ENCODE data around the gene PLA2G7. TPM values are rescaled to one million over a fixed set of nuclear protein-coding genes. Genes with fewer than 3 reads are reported as not detected.
A peak's percentile ranks its signal among the peaks of the same experiment; 100 is the strongest.
"Not testable (repeated sequence)": the region's sequence is repeated elsewhere in the genome, so short reads cannot be mapped to it uniquely, and the experiment has no call there.

The PLA2G7 gene
- total and polyA plus RNA-seq, 8 donors, result 0.09 to 8.1 (median 0.18) TPM; not detected in 2

DNA sequence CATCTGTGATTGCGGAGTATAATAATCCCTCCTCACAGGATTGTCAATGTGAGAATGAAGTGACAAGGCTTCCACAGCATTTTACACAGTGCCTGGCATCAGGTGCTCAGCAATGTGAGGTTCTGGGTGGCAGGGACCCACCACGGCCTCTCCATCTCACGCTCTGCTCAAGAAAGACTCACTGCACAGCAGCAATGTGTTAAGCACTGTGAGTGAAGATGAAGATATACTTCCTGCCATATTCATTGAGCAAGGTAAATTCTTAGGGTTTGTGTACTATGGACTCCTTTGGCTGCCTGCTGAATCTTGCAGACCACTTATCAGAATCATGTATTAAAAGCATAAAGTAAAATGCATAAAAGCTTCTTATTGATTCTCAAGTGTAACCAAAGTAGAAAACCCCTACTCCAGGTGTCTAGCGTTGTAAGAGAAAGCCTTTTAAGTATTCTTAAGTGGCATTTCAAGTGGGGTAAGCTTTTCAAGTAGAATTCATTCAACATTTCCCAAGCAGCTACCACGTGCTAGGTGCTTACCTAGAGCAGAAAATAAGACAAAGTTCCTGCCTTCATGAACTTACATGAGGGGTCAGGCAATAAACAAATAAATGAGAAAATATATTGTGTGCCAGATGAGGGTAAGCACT lies 41.0 kb upstream of the PLA2G7 start:
- DNase-seq (no peak), ATAC-seq (no peak), FAIRE-seq (no peak)
- Histone ChIP-seq H3K27ac (no peak overlapping the region), H3K4me1 (no peaks in the 10 kb centered on the region), H3K9me3 (no peaks in the 10 kb centered on the region), H3K4me3 (no peak overlapping the region), H3K27me3 (no peaks in the 10 kb centered on the region), H3K36me3 (no peaks in the 10 kb centered on the region)
- intact Hi-C loops (cut with DNase I), result no loop called here
- 90 to 96% methylated on average over 5 of the region's 5 CpGs for WGBS, 2 donors
- TF ChIP-seq, protein P1, sequence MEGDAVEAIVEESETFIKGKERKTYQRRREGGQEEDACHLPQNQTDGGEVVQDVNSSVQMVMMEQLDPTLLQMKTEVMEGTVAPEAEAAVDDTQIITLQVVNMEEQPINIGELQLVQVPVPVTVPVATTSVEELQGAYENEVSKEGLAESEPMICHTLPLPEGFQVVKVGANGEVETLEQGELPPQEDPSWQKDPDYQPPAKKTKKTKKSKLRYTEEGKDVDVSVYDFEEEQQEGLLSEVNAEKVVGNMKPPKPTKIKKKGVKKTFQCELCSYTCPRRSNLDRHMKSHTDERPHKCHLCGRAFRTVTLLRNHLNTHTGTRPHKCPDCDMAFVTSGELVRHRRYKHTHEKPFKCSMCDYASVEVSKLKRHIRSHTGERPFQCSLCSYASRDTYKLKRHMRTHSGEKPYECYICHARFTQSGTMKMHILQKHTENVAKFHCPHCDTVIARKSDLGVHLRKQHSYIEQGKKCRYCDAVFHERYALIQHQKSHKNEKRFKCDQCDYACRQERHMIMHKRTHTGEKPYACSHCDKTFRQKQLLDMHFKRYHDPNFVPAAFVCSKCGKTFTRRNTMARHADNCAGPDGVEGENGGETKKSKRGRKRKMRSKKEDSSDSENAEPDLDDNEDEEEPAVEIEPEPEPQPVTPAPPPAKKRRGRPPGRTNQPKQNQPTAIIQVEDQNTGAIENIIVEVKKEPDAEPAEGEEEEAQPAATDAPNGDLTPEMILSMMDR (IDR thresholded peaks at IDR 0.05), result no peak

DNA sequence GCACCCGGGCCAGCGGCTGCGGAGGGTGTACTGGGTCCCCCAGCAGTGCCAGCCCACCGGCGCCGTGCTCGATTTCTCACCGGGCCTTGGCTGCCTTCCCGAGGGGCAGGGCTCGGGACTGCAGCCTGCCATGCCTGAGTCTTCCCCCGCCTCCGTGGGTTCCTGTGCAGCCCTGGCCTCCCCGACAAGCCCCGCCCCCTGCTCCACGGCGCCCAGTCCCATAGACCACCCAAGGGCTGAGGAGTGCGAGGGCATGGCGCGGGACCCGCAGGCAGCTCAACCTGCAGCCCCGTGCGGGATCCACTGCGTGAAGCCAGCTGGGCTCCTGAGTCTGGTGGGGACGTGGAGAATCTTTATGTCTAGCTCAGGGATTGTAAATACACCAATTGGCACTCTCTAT lies 39.6 kb upstream of the PLA2G7 start:
- H3K4me3 ChIP-seq; H3K27me3 ChIP-seq; H3K27ac ChIP-seq; intact Hi-C loops (cut with DNase I); H3K4me1 ChIP-seq; FAIRE-seq; H3K36me3 ChIP-seq; ATAC-seq; H3K9me3 ChIP-seq: not testable (repeated sequence)
- 95 to 96% methylated on average over 16 to 24 of the region's 24 CpGs for WGBS, 2 donors
- DNase-seq, result peak in 2 of 6 donors; percentile 22 to 67

DNA sequence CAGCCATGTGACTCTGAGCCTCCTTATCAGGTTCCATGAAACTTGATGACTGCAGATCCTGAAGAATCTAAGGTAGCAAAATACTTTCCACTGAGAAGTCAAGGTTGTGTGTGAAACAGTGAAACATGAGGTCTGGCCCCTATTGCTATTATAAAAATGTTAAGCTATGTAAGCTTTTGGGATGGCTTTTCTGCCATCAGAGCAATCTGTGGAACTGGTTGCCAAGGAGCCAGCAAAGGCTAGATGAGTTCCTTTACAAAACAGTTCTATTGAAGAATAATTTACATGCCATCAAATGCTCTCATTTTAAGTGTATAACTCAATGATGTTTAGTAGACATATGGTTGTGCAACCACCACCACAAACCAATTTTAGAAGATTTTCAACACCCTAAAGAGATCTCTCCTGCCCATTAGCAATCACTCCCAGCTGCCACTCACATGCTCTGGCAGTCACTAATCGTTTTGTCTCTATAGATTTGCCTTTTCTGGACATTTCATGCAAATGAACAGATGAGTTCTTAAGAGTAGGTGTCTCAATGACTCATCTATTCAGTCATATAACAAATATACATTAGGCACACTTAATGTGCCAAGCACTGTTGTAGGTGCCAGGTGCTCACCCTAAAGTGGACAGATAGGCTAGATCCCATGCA lies 38.2 kb upstream of the PLA2G7 start:
- WGBS, 2 donors, result 59 to 63% methylated on average over 1 of the region's 1 CpG

GRCh38 chr6:46772762-46773161 lies 37.6 kb upstream of the PLA2G7 start:
- Histone ChIP-seq H3K4me3 (no peak overlapping the region), H3K4me1 (no peaks in the 10 kb centered on the region), H3K27ac (peak overlapping the region in 1 of 4 donors; percentile 35), H3K36me3 (no peaks in the 10 kb centered on the region), H3K27me3 (no peaks in the 10 kb centered on the region), H3K9me3 (no peaks in the 10 kb centered on the region)
- intact Hi-C loops (cut with DNase I), result no loop called here
- no peak for FAIRE-seq
- peak in 3 of 4 donors; percentile 11 to 82 (median 81) for ATAC-seq
- WGBS, 2 donors, result 76 to 82% methylated on average over 2 of the region's 2 CpGs
- DNase-seq, result peak in 1 of 6 donors; percentile 56
- TF ChIP-seq, protein P1 (IDR thresholded peaks at IDR 0.05), result no peak

More for the DNA sequence above, 38.2 kb upstream of the PLA2G7 start:
- DNase-seq, result no peak
- TF ChIP-seq, protein P1 (IDR thresholded peaks at IDR 0.05), result no peak
- intact Hi-C loops (cut with DNase I), result no loop called here
- no peaks in the 10 kb centered on the region for H3K9me3 ChIP-seq
- H3K27ac ChIP-seq, result peak overlapping the region in 1 of 4 donors; percentile 35
- ATAC-seq, result peak in 1 of 4 donors; percentile 13
- no peaks in the 10 kb centered on the region for H3K36me3 ChIP-seq
- no peak overlapping the region for H3K4me3 ChIP-seq
- no peaks in the 10 kb centered on the region for H3K27me3 ChIP-seq
- no peak for FAIRE-seq
- no peaks in the 10 kb centered on the region for H3K4me1 ChIP-seq

DNA sequence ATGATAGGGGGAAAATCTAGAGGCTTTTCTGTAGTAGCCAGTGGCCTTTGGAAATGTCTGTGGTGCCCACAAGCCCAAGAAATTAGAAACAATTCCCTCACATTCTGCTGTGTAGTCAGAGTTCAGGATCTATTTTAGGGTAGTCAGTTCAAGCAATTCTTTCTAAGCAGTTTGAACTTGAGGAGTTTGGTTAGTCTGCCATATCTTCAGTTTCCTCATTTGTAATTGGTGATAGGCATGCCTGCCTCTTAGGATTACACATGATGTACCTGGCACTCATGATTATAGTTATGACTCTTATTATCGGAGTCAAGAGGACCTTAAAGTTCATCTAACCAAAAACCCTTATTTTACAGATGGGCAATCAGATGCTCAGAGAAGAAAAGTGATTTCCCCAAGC lies 36.8 kb upstream of the PLA2G7 start:
- intact Hi-C loops (cut with DNase I), result no loop called here
- 97 to 98% methylated on average over 1 of the region's 1 CpG for WGBS, 2 donors
- H3K27me3 ChIP-seq, result no peaks in the 10 kb centered on the region
- no peak overlapping the region for H3K4me3 ChIP-seq
- DNase-seq (no peak), FAIRE-seq (no peak), ATAC-seq (peak in 2 of 4 donors; percentile 37 to 46)
- no peaks in the 10 kb centered on the region for H3K36me3 ChIP-seq
- TF ChIP-seq, protein P1 (IDR thresholded peaks at IDR 0.05), result no peak
- H3K9me3 ChIP-seq, result no peaks in the 10 kb centered on the region
- H3K27ac ChIP-seq, result peak overlapping the region in 1 of 4 donors; percentile 27
- H3K4me1 ChIP-seq, result no peaks in the 10 kb centered on the region
